Pancreas (tissue), 10 donors: ENCODE results near the gene CAVIN2. TPM values are rescaled to one million over a fixed set of nuclear protein-coding genes. Genes with fewer than 3 reads are reported as not detected.

Experiments
- ATAC-seq, 4 donors: fragments of 200-7000 bp; cut with Tn5 transposase; one replicate each; pipeline versions ENCODE4 v1.8.0 to v1.9.1; 2020; ENCODE audit warnings: mild to moderate bottlenecking in 4 of 4, moderate library complexity in 4 of 4
- DNase-seq, 6 donors: peaks; one replicate each; pipeline ENCODE4 v3.0.0-alpha.2; 2020
- FAIRE-seq: peaks from 2 replicates; lab custom pipeline; 2012; peaks lifted over from hg19 to GRCh38; lab: Jason Lieb, UNC
- H3K27ac ChIP-seq, 4 donors: fragments of 200-600 bp; sonication (generic); 1 replicate in 3 of 4; 2 replicates in 1 of 4; pipeline versions ENCODE4 v1.5.0 to v1.8.0; 2020
- H3K27me3 ChIP-seq, 4 donors: fragments of 200-600 bp; one replicate each; pipeline ENCODE4 v1.8.0; 2021
- H3K36me3 ChIP-seq, 3 donors: fragments of 200-600 bp; sonication (generic) in 1 of 3; one replicate each; pipeline versions ENCODE4 v1.5.0 to v1.8.0; 2020 to 2021
- H3K4me1 ChIP-seq, 3 donors: fragments of 200-600 bp; one replicate each; pipeline ENCODE4 v1.8.0; 2021
- H3K4me3 ChIP-seq, 4 donors: fragments of 200-600 bp; sonication (generic) in 2 of 4; one replicate each; pipeline versions ENCODE4 v1.5.0 to v1.8.0; 2020 to 2021
- H3K9me3 ChIP-seq, 4 donors: fragments of 200-600 bp; one replicate each; pipeline ENCODE4 v1.8.0; 2021
- WGBS, 2 donors: extraction: QIAGEN DNeasy Blood & Tissue Kit; methylation state at CpG; one replicate each; pipeline ENCODE4 v1.1.7; 2013; 5-methylcytosine and 5-hydroxymethylcytosine counted together
- intact Hi-C, 3 donors: fragments of 100-400 bp; cut with DNase I; formaldehyde crosslinking; loops; one replicate each; pipeline versions ENCODE4 v1.11.1 to v1.14.2; 2022
- polyA plus RNA-seq, 2 donors: library from polyadenylated mRNA; stranded (reverse); fragments of 200-250 nt; gene quantifications; one replicate each; pipeline ENCODE4 v1.2.3, GENCODE V29; 2013
- total RNA-seq, 6 donors: library from RNA; stranded (reverse); fragmentation: NEBNext Ultra II Directional in 4 of 6; extraction: Animal tissue kit (Norgen Biotek cat#: 25700) in 4 of 6; gene quantifications; one replicate each; pipeline versions ENCODE4 v1.2.1 to v1.2.4, GENCODE V29; 2021 to 2023
- TF ChIP-seq, protein P1 (sequence below), 4 donors: fragments of 200-600 bp; sonication (generic) in 3 of 4; IDR thresholded peaks; one replicate each; pipeline versions ENCODE4 v1.5.0 to v1.8.0; 2021; ENCODE audit warnings: antibody characterized with exemption in 4 of 4
- donor health status: healthy with polysubstance abuse.
- donor health status: DM: no; HTN: no; CAD: no; lungs with moderate emphysema.
- donor health status: DM: no; HTN: no; CAD: no.
- donor health status: control.
- donor health status: control.
- donor health status: Bipolar disorder and iron deficiency.
- donor health status: DM: yes; HTN: yes; CAD: no.
- donor health status: DM: no; HTN: no; CAD: no.
- donor health status: DM: no; HTN: no; CAD: no.
- donor health status: DM: yes; HTN: yes; CAD: no.

The CAVIN2 gene
- total and polyA plus RNA-seq, 8 donors, result 1.3 to 7.0 (median 4.6) TPM

DNA sequence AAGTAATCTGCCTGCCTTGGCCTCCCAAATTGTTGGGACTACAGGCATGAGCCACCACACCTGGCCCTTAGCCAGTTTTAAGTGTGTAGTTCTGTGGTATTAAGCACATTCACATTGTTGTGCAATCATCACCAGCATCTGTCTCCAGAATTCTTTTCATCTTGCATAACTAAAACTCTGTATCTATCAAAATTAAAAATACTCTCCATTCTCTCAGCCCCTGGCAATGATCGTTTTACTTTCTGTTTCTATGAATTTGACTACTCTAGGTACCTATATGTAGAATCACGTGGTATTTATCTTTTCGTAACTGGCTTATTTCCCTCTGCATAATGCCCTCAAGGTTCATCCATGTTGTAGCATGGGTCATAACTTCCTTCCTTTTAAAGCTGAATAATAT is 45.5 kb upstream of the CAVIN2 start:
- FAIRE-seq (no peak), ATAC-seq (no peak), DNase-seq (no peak)
- no peak overlapping the region for H3K27ac ChIP-seq
- no peaks in the 10 kb centered on the region for H3K27me3 ChIP-seq
- H3K9me3 ChIP-seq, result no peaks in the 10 kb centered on the region
- H3K4me3 ChIP-seq, result no peak overlapping the region
- TF ChIP-seq, protein P1, sequence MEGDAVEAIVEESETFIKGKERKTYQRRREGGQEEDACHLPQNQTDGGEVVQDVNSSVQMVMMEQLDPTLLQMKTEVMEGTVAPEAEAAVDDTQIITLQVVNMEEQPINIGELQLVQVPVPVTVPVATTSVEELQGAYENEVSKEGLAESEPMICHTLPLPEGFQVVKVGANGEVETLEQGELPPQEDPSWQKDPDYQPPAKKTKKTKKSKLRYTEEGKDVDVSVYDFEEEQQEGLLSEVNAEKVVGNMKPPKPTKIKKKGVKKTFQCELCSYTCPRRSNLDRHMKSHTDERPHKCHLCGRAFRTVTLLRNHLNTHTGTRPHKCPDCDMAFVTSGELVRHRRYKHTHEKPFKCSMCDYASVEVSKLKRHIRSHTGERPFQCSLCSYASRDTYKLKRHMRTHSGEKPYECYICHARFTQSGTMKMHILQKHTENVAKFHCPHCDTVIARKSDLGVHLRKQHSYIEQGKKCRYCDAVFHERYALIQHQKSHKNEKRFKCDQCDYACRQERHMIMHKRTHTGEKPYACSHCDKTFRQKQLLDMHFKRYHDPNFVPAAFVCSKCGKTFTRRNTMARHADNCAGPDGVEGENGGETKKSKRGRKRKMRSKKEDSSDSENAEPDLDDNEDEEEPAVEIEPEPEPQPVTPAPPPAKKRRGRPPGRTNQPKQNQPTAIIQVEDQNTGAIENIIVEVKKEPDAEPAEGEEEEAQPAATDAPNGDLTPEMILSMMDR (IDR thresholded peaks at IDR 0.05), result no peak
- intact Hi-C loops, result no loop called here
- H3K36me3 ChIP-seq, result no peaks in the 10 kb centered on the region
- H3K4me1 ChIP-seq, result no peaks in the 10 kb centered on the region
- 67 to 70% methylated on average over 3 of the region's 3 CpGs for WGBS, 2 donors

DNA sequence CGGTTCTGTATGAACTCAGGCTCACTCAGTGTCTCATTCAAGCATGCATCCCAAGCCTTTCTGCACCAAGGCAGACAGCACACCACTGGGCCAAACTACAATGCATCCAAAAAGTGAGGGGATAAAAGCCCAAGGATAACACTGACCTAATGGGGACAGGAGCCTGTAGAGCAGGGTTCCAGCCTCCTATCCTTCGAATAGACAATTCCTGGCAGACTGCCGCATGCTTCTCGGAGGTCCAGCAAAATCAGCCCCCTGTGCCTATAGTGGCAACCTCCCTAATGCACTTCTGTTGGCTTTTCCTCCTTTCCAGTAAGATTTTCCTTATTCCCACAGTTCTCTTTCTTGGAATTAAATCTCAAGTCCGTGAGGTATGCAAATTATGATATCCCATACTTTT is 44.8 kb upstream of the CAVIN2 start:
- no peak overlapping the region for H3K4me3 ChIP-seq
- H3K27me3 ChIP-seq, result no peaks in the 10 kb centered on the region
- H3K27ac ChIP-seq, result no peak overlapping the region
- intact Hi-C loops, result no loop called here
- no peaks in the 10 kb centered on the region for H3K4me1 ChIP-seq
- FAIRE-seq, result no peak
- TF ChIP-seq, protein P1 (IDR thresholded peaks at IDR 0.05), result no peak
- DNase-seq, result no peak
- WGBS, 2 donors, result 74 to 89% methylated on average over 5 of the region's 5 CpGs
- ATAC-seq, result no peak
- H3K9me3 ChIP-seq, result no peaks in the 10 kb centered on the region
- H3K36me3 ChIP-seq, result no peaks in the 10 kb centered on the region

DNA sequence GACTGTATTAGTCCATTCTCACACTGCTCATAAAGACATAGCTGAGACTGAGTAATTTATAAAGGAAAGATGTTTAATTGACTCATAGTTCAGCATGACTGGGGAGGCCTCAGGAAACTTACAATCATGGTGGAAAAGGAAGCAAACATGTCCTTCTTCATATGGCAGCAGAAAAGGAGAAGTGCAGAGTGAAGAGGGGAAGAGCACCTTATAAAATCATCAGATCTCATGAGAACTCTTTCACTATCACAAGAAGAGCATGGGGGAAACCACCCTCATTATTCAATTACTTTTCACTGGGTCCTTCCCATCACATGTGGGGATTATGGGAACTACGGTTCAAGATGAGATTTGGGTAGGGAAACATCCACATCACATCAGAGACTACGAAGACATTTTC is 43.0 kb upstream of the CAVIN2 start:
- Histone ChIP-seq H3K9me3 (no peaks in the 10 kb centered on the region), H3K4me3 (no peak overlapping the region), H3K4me1 (no peaks in the 10 kb centered on the region), H3K36me3 (no peaks in the 10 kb centered on the region), H3K27ac (no peak overlapping the region), H3K27me3 (no peaks in the 10 kb centered on the region)
- DNase-seq (no peak), FAIRE-seq (no peak), ATAC-seq (no peak)
- WGBS, 2 donors, result 88 to 98% methylated on average over 2 of the region's 2 CpGs
- intact Hi-C loops, result no loop called here
- TF ChIP-seq, protein P1 (IDR thresholded peaks at IDR 0.05), result no peak

DNA sequence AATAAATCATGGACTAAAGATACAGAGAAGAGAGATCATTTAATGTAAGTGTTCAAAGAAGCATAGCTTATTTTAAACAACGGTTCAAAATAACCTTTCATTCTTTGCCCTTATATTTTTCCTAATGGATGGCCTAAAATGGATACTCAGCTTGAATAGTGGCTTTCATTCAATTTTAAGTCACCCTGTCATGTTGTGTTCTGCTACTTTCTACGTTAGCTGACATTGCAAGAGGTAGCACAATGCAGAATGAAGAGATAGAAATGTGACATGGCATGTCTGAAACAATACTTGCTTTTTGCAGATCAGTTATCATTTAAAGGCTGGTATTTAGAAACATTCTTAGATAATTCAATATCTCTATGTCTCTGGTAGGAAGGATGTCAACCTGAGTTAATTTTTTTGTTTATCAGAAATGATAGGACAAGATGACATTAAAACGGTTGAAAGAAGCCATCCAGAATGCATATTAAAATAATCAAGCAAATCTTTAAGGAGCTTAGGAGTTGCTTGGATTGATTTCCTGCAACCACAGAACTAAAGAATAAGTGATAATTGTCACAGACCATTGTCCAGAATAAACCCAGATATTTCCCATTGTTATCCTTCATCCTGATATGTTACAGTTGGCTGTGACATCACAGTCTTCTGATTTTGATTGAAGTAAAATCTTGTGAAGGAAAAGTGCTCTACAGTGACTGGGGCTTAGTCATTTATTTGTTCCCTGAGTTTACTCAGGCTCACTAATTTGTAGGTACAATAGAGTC is 41.7 kb upstream of the CAVIN2 start:
- Histone ChIP-seq H3K36me3 (no peaks in the 10 kb centered on the region), H3K9me3 (no peaks in the 10 kb centered on the region), H3K4me3 (no peak overlapping the region), H3K27ac (no peak overlapping the region), H3K27me3 (no peaks in the 10 kb centered on the region), H3K4me1 (no peaks in the 10 kb centered on the region)
- no peak for DNase-seq
- intact Hi-C loops, result no loop called here
- TF ChIP-seq, protein P1 (IDR thresholded peaks at IDR 0.05), result no peak
- ATAC-seq, result no peak
- WGBS, 2 donors, result 85% methylated on average over 3 of the region's 3 CpGs
- no peak for FAIRE-seq

DNA sequence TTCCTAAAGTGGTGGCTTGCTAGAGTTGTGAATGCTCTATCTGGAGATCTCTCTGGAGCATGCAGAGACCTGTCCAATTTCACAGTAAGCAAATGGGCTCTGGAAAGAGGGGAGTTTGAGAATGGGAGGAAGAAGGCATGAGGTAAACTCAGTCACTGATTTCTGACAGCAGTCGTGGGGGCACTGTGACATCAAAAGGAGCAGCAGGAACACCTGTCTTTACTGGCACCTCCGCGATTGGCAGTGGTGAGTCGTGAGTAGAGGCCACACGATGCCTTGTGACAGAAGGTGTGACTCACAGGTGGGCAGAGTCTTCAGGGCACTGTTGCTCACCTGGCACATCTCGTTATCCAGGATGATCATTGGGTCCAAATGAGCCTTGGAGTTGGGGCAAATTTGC is 38.8 kb upstream of the CAVIN2 start:
- Histone ChIP-seq H3K27ac (peak overlapping the region in 2 of 4 donors; percentile 3 to 12), H3K4me3 (no peak overlapping the region), H3K9me3 (no peaks in the 10 kb centered on the region), H3K36me3 (no peaks in the 10 kb centered on the region), H3K27me3 (no peaks in the 10 kb centered on the region), H3K4me1 (no peaks in the 10 kb centered on the region)
- ATAC-seq (no peak), FAIRE-seq (no peak), DNase-seq (no peak)
- 77 to 81% methylated on average over 6 of the region's 6 CpGs for WGBS, 2 donors
- TF ChIP-seq, protein P1 (IDR thresholded peaks at IDR 0.05), result no peak
- intact Hi-C loops, result no loop called here
